GM19099 (cell line): ENCODE measurements around the gene SLC35A1.

Experiments used
- POLR2A ChIP-seq: IDR thresholded peaks from 3 replicates; pipeline ENCODE4 v1.6.1; 2011; ENCODE audit warnings: low read depth; ENCODE audit not compliant: insufficient read length; ENCODE audit errors: extremely low read depth

The SLC35A1 gene, protein sequence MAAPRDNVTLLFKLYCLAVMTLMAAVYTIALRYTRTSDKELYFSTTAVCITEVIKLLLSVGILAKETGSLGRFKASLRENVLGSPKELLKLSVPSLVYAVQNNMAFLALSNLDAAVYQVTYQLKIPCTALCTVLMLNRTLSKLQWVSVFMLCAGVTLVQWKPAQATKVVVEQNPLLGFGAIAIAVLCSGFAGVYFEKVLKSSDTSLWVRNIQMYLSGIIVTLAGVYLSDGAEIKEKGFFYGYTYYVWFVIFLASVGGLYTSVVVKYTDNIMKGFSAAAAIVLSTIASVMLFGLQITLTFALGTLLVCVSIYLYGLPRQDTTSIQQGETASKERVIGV

DNA sequence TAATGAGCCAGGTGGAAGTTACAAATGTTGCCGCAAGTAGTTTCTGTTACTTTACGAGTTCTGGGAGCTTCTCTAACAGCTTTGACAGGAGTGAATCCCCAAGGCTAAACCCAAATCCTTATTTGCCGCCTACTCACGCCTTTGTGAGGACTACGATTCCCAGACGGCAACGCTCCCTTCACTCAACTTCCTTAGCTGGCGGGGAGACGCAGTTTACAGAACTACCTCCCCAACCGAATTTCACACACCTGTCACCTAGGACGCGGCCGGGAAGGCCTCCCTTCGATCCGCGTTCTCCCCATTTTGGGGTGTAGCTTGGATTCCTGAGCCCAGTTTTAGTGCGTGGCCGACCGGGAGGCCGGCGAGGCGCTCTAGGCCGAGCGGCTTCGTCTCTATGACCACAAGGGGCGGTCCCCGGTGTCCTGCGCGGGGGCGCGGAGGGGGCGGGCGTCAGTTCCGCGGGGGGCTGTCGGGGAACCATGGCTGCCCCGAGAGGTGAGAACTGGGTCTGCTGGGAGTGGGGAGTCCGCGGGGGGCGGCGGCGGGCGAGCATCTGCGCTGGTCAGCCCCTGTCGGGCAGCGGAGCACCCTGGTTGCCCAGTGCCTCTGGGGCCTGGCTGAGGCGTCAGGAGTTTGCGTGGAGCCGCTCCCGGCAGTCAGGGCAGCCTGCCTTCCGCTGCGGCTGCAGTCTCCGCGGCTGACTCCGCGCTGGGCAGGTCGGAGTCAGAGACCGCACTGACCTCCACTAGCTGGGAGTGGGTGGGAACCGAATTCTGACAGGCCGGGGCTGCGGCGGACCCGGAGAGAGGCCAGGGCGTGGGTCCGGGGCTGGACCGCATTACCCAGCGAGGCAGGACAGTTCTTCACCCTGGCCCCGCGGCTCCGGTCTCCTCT, at the start of gene SLC35A1:
Gene SLC35A1, plus strand, starts transcription at position 450 of the 894 bp plus-strand sequence. Its CDS starts 30 bp downstream, at position 480.
- TF ChIP-seq POLR2A, result peak; percentile 85

DNA sequence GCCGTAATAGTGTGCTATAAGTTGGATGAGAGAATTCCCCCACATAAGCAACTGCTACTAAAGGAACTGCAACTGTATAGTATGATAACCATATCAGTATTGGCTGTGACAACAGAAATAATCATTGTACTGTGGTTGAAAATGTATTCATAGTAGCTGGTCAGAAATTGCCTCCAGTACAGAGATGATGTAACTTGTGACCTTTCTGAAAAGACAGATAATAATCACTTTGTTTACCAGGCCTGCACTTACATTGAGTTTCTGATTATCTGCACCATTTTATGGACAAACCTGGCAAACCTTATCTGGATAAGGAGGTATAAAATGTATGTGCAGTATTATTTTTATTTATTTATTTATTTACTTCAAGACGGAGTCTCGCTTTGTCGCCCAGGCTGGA, 46.0 kb upstream of the SLC35A1 start:
- TF ChIP-seq POLR2A, result no peak

DNA sequence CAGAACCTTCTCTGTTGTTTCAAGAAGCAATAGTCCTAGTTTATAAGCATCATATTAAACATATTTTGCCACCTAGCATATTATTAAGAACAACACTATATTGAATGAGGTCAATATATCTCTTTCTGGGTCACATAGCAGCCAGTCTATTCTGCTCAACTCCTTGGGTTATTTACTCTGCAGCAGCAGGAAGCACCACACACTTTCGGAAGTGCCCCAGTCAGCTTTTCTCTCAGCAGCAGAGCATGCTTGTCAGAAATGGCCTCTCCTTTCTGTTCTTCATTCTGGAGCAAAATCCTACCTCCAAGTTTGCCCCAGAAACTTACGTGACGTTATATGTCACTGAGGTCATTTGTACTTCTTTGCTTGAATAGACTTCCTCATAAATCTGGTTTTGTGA, 42.3 kb upstream of the SLC35A1 start:
- no peak for TF ChIP-seq POLR2A

DNA sequence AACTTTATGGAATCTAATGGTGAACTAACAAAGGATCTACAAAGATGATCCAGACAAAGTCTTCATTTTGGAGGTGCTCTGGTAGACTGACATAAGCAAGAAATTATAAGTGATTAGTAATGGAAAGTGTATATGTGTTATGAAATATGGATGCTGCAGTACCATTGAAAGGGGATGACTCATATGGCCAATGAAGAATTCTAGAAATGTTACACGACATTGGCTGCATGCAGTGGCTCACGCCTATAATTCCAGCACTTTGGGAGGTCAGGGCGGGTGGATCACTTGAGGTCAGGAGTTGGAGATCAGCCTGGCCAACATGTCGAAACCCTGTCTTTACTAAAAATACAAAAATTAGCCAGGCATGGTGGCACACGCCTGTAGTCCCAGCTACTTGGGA, 41.5 kb upstream of the SLC35A1 start:
- no peak for TF ChIP-seq POLR2A

DNA sequence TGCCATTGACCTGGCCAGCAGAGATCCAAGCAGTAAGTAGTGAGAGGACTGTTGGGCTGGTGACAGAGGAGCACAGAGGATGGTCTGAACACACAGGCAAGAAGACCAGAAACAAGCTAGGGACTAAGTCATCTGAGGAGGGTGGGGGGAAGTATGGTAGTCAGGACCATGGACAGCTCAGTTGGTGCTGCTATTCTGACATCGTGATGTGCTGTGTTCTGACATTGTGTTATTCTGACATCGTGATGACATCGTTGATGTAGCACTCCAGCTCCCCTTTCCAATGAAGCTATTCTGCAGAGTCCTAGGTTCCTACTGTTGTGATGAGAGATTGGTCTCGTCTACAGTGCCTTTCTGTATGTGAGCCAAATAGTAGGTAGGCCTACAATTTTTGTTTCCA, 36.3 kb upstream of the SLC35A1 start:
- TF ChIP-seq POLR2A, result no peak

DNA sequence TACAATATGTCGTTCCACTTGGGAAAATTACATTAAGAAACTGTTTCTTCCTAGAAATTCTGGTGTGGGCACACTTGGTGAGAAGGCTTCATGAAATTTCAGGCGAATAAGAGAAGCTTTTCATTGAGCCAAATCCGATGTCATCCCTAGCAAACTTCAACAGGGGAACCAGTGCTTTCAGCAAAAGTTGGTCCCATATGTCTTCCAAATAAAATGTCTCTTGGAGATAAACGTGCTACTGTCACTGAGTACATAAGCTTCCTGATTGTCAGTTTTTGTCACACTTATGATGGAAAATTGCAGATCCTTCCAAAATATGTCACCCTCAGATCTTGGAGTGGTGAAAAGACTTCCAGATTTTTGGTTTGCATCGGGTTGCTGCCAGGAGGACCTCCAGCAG, 31.1 kb upstream of the SLC35A1 start:
- no peak for TF ChIP-seq POLR2A

DNA sequence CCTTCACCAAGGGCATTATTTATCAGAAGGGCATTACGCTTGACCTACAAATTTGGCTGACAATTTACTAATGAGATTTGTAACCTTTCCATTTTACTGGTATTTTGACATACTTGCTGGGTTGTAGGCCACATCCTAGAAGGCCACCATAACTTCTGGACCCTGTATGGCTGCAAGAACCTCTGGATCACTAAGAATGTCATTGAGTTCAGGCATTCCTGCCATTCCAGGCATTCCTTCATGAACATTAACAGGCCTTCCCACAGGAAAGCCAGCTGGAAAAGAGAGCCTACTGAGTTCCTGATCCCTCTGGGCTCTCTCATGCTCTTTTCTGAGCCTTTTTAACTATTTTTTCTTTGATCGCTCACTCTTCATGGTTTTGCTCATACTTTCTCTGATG, 28.4 kb upstream of the SLC35A1 start:
- no peak for TF ChIP-seq POLR2A

DNA sequence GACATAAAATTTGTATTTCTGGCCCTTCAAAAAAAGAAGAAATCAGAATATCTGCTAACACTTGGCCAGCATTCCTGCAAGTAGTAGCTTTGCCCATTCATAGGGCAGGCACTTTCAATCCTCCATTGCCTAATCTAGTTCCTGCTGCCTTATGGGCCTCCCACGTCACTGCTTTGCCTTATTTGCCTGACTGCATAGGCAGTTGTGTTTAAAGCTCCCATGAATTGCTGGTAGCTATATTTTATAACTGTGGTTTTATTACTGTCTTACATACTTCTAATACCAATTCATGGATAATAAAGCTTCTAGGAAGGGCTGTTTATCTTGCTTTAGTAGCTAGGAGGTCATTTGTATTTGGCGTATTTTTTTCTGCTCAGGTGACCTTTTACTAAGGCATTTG, 7.7 kb upstream of the SLC35A1 start:
- no peak for TF ChIP-seq POLR2A

DNA sequence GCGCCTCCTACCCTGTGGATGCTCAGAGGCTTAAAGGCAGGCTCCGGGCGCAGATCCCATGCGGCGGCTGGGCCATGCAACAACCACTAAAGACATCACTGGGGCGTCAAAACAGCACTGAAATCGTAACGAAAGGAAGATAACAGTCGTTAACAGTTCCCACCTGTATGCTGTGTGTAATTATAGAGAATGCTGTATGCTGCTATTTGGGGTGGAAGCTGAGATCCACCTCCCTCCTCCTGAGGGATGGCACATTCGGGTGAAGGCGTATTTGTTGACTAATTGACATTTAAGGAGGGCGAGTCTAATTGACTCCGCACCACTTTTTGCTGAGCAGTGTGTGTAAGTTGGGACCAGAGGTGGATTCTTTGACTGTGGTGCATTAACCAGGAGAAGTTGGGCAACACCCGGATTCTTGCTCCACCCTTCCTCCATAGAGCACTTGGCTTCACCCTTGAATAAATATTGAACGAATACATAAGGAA, 687 bp downstream of the SLC35A1 start:
- no peak for TF ChIP-seq POLR2A

DNA sequence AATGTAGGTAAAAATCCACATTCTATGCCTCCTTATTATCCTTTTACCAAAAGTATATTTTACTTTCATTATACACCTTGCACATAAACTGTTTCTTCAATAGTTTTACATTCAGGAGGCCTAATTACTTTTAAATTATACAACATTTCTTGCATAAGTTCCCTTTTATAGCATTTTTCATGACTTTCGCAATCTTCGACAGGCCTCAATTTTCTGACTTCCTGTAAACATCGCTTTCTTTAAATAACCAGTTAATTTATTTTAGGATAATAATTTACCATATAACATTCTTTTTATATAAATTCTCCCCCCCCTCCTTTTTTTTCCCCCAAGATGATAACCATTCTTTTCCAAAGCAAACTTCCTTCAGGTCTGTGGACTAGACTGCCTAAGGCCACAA, 9.2 kb downstream of the SLC35A1 start:
- no peak for TF ChIP-seq POLR2A

DNA sequence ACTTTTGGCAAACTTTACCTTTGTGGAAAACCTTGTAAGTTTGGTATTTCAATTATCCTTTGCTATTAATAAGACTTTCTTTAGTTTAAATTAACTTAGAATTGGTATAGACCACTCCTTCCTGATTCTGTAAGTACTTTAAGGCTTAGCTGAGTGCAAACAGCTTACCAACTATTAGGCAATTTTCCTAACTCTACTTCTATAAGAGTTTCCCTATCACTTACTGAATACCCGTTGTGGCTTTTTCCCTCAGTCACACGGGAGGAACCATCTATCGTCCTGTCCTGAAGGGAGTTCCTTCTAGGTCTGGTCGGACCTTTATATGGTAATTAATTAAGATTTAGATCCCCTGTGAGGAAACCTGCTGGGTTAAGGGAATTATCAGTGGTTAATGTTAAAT, 9.6 kb downstream of the SLC35A1 start:
- TF ChIP-seq POLR2A, result no peak

DNA sequence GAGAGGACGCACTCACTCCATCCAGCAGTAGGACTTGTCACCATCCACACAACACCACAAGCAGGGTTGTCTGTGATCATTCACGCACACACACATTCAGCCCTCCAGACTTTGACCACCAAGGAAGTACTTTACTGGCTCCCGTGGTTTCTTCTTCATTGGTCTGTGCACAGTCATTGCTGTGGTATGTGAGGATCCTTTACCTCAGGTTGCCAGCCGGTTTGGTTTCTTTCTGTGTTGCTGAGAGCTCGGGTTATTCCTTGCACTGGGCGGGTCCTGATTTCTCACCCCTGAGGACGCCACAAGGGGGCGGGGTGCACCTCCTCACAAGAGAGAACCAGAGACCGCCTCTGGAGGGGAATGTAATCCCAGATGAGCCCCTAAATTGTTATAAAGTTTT, 11.2 kb downstream of the SLC35A1 start:
- TF ChIP-seq POLR2A, result no peak

DNA sequence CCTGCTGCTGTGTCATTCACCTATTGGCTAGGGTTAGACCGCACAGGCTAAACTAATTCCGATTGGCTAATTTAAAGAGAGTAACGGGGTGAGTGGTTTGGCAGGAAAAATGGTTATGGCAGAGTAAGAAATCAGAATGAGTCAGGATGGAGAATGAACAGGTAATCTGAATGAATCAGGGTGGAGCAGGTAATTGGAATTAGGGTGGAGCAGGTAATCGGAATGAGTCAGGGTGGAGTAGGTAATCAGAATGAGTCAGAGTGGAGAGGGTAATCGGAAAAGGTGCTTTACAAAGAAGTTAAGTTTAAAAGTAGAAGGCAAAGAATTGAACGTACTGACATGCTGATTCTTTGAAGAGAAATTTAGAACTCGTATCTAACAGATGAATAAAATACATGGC, 11.7 kb downstream of the SLC35A1 start:
- TF ChIP-seq POLR2A, result no peak

DNA sequence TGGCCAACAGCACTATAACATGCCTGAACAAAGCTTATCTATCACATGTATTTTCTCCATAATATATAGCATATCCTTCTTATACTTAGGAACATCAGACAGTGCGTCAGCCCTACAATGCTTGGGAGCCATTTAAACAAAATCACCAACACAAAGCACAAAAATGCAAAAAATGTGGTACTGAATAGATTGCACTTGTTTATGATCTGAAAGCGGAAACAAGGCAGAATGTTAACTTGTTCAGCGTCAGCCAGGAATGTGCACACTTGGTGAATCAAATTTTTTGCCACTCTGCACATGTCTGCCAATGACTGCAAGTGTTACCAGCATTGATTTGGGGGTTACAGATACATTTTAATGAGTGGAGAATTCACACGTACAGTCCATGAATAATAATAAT, 14.8 kb downstream of the SLC35A1 start:
- TF ChIP-seq POLR2A, result no peak

DNA sequence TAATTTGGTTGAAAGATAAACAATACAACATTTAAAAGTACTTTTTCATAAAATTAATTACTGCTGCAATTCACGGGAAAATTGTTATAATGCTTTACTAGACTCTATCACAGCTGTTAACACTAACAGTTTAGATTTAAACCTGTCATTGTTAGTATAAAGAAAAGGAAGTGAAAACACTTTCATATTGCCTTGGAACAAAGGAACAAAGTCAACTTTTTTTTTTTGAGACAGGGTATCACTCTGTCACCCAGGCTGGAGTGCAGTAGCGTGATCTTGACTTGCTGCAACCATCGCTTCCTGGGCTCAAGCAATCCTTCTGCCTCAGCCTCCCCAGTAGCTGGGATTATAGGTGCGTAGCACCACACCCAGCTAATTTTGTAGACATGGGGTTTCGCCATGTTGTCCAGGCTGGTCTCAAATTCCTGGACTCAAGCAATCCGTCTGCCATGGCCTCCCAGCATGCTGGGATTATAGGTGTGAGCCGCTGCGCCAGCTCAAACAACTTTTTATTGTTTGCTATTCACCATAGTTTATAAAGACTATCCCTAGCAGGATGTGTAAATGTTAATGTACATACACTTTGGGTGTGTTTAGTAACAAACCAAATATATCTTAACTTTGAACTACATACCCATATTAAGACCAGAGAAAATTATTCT, 22.1 kb downstream of the SLC35A1 start:
- no peak for TF ChIP-seq POLR2A
